NCI-H2081 (cell line): ENCODE measurements around the gene NUDT2.

Source experiments
- DNase-seq, 2 experiments: peaks; one replicate each; lab custom pipeline; 2025; lab: John Stamatoyannopoulos, UW

Gene NUDT2

GRCh38 chr9:34385561-34386230 is 56.3 kb downstream of the NUDT2 start:
- DNase-seq, result no peak

GRCh38 chr9:34386656-34387055 is 57.3 kb downstream of the NUDT2 start:
- no peak for DNase-seq

- no peak for DNase-seq
These were observed 57.9 kb downstream of the NUDT2 start for GRCh38 chr9:34387239-34387638.

- no peak for DNase-seq
These were observed 63.1 kb downstream of the NUDT2 start for GRCh38 chr9:34392511-34392910.
